ENCODE measurements around the gene TMEM120A.

The TMEM120A gene

DNA sequence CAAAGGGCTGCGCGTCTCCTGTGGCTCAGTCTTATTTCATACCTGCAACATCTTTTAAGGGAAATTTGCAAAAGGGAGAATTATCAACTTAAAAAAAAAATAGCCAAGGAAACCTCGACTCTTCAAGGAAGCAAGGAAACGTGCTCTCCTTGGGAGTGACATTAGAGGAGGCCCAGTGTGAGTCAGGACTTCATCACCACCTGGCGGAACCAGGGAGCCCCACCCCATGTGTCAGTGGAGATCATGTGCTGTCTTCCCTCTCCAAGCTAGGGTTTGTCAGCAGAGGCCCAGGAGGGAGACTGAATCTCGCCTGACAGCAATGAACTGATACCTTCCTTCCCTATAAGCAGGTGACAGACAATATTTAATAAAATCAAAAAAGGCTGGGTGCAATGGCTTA is 50.5 kb downstream of the TMEM120A start:
- no peak overlapping the region for H3K4me3 ChIP-seq (ENCODE audit: low read depth, low read length)
- DNase-seq (ENCODE audit: low read depth, low spot score): no peak
- ChIA-PET POLR2A (no interaction called here), CTCF (no interaction called here)
- TF ChIP-seq, protein P1, sequence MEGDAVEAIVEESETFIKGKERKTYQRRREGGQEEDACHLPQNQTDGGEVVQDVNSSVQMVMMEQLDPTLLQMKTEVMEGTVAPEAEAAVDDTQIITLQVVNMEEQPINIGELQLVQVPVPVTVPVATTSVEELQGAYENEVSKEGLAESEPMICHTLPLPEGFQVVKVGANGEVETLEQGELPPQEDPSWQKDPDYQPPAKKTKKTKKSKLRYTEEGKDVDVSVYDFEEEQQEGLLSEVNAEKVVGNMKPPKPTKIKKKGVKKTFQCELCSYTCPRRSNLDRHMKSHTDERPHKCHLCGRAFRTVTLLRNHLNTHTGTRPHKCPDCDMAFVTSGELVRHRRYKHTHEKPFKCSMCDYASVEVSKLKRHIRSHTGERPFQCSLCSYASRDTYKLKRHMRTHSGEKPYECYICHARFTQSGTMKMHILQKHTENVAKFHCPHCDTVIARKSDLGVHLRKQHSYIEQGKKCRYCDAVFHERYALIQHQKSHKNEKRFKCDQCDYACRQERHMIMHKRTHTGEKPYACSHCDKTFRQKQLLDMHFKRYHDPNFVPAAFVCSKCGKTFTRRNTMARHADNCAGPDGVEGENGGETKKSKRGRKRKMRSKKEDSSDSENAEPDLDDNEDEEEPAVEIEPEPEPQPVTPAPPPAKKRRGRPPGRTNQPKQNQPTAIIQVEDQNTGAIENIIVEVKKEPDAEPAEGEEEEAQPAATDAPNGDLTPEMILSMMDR (IDR thresholded peaks at IDR 0.05; ENCODE audit: insufficient read depth, low read length, missing control alignments): no peak

DNA sequence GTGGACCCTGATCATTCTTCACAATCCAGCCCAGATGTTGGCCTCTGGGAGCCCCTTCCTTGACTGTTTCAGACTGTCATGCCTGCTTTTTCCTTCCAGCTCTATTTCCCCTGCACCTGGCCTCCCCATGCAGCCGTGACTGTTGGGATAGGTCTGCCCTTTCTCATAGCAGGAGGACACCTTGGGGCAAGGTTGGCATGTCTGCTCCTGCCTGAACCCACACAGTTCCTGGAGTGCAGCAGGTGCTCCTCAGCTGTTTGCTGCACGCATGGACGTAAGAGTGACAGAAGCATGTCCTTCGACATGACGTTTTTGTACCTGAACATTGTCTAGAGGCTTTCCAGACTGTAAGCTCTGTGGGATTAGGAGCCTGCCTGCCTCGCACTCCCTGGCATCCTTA is 55.5 kb downstream of the TMEM120A start:
- ChIA-PET CTCF (interaction anchor here (0.6 to 1.4 kb wide), 4 partner anchors 8 to 36 kb away, joined by 3 to 5 read pairs (median 4); no protein-coding TSS in a partner anchor), POLR2A (interaction anchor here (1.7 kb wide), 1 partner anchor 24 kb away, joined by 6 read pairs; the partner anchor contains the start of gene POR)
- no peak overlapping the region for H3K4me3 ChIP-seq (ENCODE audit: low read depth, low read length)
- TF ChIP-seq, protein P1 (IDR thresholded peaks at IDR 0.05; ENCODE audit: insufficient read depth, low read length, missing control alignments): no peak
- DNase-seq (ENCODE audit: low read depth, low spot score): no peak

DNA sequence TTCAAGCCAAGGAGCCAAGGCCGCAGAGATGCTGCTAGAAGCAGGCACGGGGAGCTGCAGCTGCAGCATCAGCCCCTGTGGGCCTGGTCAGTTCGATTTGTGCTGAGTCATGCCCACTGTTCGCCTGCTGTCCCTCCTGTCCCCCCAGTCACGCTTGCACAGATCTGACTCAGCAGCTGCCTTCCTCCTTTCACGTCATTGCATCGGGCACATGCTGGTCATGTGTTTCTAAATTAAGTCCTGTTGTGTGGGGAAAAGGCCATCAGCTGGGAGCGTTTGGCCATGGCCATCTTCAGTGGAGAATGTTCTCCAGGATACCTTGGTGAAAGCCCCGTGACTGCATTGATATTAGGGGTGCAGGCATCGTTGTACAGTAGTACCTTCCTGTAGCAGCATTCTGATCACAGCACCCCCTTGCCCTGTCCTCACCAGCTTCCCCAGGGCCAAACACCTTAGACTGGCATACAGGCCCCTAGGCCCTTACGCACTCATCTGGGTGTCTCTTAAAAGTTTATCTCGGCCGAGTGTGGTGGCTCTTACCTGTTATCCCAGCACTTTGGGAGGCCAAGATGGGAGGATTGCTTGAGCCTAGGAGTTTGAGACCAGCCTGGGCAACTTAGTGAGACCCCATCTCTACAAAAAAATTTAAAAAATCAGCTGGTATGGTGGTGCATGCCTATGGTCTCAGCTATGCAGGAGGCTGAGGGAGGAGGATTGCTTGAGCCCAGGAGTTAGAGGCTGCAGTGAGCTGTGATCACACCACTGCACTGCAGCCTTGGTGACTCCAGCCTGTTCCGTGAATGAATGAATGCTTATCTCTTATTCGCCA is 56.2 kb downstream of the TMEM120A start:
- POLR2A ChIA-PET: interaction anchor here (0.7 to 1.7 kb wide), 2 partner anchors 19 to 23 kb away, joined by 3 to 6 read pairs; partner anchors contain the start of gene POR
- no peak overlapping the region for H3K4me3 ChIP-seq (ENCODE audit: low read depth, low read length)
- CTCF ChIA-PET: interaction anchor here (0.6 to 1.8 kb wide), 5 partner anchors 9 to 72 kb away, joined by 3 to 6 read pairs (median 4); no protein-coding TSS in a partner anchor
- DNase-seq (ENCODE audit: low read depth, low spot score): peak; percentile 82
- TF ChIP-seq, protein P1 (IDR thresholded peaks at IDR 0.05; ENCODE audit: insufficient read depth, low read length, missing control alignments): no peak
